Mesothelial cell of epicardium (in vitro differentiated cells): ENCODE data around the gene SCFD2. TPM values are rescaled to one million over a fixed set of nuclear protein-coding genes. Genes with fewer than 3 reads are reported as not detected.
"Not testable (repeated sequence)": the region's sequence is repeated elsewhere in the genome, so short reads cannot be mapped to it uniquely, and the experiment has no call there.

ENCODE experiments used
- DNase-seq, 2 experiments: peaks; one replicate each; pipeline ENCODE4 v3.0.0; 2021; ENCODE audit warnings: low spot score in 2 of 2; ENCODE audit not compliant: unreplicated experiment in 2 of 2
- H3K27ac Mint-ChIP-seq: 2 replicates; pipeline ENCODE4 v1.8.0; 2021; ENCODE audit warnings: mixed read lengths
- H3K27me3 Mint-ChIP-seq: 2 replicates; pipeline ENCODE4 v1.8.0; 2021; ENCODE audit warnings: low read depth, mixed read lengths
- H3K36me3 Mint-ChIP-seq: 2 replicates; pipeline ENCODE4 v1.8.0; 2021; ENCODE audit warnings: mixed read lengths
- H3K4me1 Mint-ChIP-seq: 2 replicates; pipeline ENCODE4 v1.8.0; 2021; ENCODE audit warnings: mixed read lengths
- H3K4me3 Mint-ChIP-seq: 2 replicates; pipeline ENCODE4 v1.8.0; 2021; ENCODE audit warnings: mild to moderate bottlenecking, moderate library complexity, mixed read lengths
- H3K9me3 Mint-ChIP-seq: 2 replicates; pipeline ENCODE4 v1.8.0; 2021; ENCODE audit warnings: mixed read lengths
- total RNA-seq: library from RNA; stranded (reverse); gene quantifications from 3 replicates; pipeline ENCODE4 v1.2.1, GENCODE V29; 2021
- TF ChIP-seq, protein P1 (sequence below): fragments of 200-600 bp; sonication (generic); IDR thresholded peaks from one replicate; pipeline ENCODE4 v1.5.0; 2021; ENCODE audit warnings: antibody characterized with exemption; ENCODE audit not compliant: unreplicated experiment

SCFD2 gene
- total RNA-seq, 1 donor from 2014 or later, result 15.6 TPM

DNA sequence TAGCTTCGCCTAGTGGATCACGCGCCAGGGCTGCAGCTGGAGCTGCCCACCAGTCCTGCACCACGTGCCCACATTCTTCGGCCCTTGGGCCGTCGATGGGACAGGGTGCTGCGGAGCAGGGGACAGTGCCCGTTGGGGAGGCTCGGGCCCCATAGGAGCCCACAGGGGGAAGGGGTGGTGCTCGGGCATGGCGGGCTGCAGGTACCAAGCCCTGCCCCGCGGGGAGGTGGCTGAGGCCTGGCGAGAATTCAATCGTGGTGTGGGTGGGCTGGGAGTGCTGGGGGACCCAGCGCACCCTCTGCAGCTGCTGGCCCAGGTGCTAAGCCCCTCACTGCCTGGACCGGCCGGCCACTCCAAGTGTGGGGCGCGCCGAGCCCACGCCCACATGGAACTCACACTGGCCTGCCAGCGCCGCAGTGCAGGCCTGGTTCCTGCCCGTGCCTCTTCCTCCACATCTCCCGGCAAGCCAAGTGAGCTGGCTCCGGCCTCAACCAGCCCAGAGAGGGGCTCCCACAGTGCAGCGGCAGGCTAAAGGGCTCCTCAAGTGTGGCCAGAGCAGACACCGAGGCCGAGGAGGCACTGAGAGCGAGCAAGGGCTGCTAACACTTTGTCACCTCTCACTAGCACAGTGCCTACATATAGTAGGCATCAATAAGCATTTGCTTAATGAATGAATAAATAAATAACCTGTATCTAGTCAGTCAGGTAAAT lies 11.7 kb downstream of the SCFD2 start:
- TF ChIP-seq, protein P1, sequence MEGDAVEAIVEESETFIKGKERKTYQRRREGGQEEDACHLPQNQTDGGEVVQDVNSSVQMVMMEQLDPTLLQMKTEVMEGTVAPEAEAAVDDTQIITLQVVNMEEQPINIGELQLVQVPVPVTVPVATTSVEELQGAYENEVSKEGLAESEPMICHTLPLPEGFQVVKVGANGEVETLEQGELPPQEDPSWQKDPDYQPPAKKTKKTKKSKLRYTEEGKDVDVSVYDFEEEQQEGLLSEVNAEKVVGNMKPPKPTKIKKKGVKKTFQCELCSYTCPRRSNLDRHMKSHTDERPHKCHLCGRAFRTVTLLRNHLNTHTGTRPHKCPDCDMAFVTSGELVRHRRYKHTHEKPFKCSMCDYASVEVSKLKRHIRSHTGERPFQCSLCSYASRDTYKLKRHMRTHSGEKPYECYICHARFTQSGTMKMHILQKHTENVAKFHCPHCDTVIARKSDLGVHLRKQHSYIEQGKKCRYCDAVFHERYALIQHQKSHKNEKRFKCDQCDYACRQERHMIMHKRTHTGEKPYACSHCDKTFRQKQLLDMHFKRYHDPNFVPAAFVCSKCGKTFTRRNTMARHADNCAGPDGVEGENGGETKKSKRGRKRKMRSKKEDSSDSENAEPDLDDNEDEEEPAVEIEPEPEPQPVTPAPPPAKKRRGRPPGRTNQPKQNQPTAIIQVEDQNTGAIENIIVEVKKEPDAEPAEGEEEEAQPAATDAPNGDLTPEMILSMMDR, result no peak
- Mint-ChIP-seq H3K27me3 (no peaks in the 10 kb centered on the region), H3K4me3 (no peak overlapping the region), H3K36me3 (peaks cover 8% of the 10 kb centered on the region), H3K4me1 (no peaks in the 10 kb centered on the region), H3K9me3 (peaks cover 9% of the 10 kb centered on the region), H3K27ac (no peak overlapping the region)
- DNase-seq, result no peak

DNA sequence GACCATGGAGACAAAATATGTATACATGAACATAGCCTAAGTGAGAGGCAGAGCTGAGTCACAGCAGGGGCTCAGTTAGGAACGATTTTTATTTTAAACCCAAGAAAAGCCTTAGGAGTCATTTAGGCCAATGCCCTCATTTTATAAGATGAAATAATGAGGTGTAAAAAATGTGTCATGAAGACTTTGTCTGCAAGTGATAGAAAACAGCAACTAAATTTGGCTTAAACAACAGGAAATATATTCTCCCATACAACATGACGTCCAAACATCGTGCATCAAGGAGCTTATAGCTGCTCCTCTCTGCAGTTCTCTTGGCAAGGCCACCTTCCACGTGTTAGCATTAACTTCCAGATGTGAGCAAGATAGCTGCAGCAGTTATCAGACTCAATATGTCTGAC lies 16.8 kb downstream of the SCFD2 start:
- no peak overlapping the region for H3K4me3 Mint-ChIP-seq
- peak overlapping the region; percentile 31 for H3K27ac Mint-ChIP-seq
- TF ChIP-seq, protein P1, result no peak
- DNase-seq, result no peak
- no peaks in the 10 kb centered on the region for H3K27me3 Mint-ChIP-seq
- peaks cover 18% of the 10 kb centered on the region for H3K36me3 Mint-ChIP-seq
- H3K9me3 Mint-ChIP-seq, result no peaks in the 10 kb centered on the region
- H3K4me1 Mint-ChIP-seq, result peaks cover 12% of the 10 kb centered on the region

DNA sequence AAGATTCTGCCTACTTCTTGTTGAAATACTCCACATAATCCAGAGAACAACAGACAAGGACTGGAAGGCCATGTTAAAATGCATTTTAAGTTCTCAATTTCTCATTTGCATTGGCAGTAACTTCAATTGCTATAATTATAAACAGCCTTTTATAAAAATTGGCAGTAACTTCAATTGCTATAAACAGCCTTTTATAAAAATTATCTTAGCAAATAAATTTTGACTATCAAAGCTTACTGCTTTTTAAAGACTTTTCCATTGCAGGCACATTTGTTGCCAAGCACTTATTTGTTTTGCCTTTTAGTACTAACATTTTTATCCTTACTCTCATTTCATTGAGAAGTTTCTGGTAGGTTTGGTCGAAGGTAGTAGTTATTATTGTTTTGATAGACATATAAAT lies 17.8 kb downstream of the SCFD2 start:
- Mint-ChIP-seq H3K4me3 (no peak overlapping the region), H3K9me3 (peaks cover 7% of the 10 kb centered on the region), H3K27ac (peak overlapping the region; percentile 40)

DNA sequence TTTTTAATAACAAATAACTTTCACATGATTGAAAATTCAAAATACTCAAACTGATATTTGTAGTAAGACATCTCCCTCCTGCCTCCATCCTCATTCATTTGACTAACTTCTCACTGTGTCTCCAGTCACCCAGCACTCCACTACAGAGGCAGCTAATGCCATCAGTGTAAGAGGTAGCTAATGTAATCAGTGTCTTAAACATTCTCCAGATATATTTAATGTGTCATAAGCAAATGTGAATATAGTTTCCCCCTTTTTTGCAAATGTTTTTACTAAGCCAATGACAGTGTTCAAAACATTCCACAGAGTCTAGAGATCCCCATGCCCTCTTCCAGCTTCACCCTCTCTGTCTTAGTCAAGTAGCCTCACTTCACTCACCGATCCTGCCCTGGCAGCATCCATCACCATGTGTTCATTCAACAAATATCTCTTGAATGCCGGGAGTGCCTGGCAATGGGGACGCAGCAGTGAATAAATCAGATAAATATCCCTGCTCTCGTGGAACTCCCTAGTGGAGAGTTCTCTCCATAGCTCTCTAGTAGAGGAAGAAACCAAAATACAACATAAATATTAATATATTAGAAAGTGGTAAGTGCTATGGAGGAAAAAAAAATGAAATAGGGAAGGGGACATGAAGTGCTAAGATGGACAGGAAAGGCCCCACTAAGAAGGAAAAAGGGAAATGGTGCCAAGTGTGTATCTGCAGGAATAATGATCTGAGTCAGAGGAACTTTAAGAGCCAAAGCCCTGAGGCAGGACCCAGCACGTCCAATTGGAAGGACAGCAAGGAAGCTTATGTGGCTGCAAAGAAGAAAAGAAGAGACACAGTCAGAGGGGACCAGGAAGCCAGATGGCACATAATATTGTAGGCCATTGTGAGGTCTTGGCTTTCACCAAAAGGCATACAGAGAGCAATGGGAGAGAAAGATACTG lies 18.7 kb downstream of the SCFD2 start:
- Mint-ChIP-seq H3K36me3 (peaks cover 13% of the 10 kb centered on the region), H3K27ac (peak overlapping the region; percentile 40), H3K4me1 (peaks cover 12% of the 10 kb centered on the region), H3K9me3 (peaks cover 13% of the 10 kb centered on the region), H3K27me3 (no peaks in the 10 kb centered on the region), H3K4me3 (no peak overlapping the region)
- DNase-seq, result no peak
- TF ChIP-seq, protein P1, result no peak

More for the DNA sequence above, 17.8 kb downstream of the SCFD2 start:
- no peak for DNase-seq
- TF ChIP-seq, protein P1, result no peak
- Mint-ChIP-seq H3K4me1 (peaks cover 12% of the 10 kb centered on the region), H3K27me3 (no peaks in the 10 kb centered on the region), H3K36me3 (peaks cover 18% of the 10 kb centered on the region)

DNA sequence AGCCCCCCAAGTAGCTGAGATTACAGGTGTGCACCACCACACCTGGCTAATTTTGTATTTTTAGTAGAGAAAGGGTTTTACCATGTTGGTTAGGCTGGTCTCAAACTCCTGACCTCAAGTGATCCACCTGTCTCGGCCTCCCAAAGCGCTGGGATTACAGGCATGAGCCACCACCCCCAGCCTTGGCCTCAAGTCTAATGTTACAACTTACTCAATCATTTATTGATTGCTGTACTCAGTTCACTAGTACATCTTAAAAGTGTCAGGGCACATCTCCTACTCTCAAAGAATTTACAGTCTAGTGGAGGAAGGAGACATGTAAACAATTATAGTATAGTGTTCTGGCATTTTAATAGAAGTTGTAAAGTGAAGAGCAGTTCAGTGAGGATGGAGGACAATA lies 19.5 kb downstream of the SCFD2 start:
- H3K9me3 Mint-ChIP-seq, result peaks cover 17% of the 10 kb centered on the region
- H3K4me3 Mint-ChIP-seq, H3K27ac Mint-ChIP-seq, H3K27me3 Mint-ChIP-seq, DNase-seq: not testable (repeated sequence)
- peaks cover 12% of the 10 kb centered on the region for H3K4me1 Mint-ChIP-seq
- H3K36me3 Mint-ChIP-seq, result peaks cover 11% of the 10 kb centered on the region

DNA sequence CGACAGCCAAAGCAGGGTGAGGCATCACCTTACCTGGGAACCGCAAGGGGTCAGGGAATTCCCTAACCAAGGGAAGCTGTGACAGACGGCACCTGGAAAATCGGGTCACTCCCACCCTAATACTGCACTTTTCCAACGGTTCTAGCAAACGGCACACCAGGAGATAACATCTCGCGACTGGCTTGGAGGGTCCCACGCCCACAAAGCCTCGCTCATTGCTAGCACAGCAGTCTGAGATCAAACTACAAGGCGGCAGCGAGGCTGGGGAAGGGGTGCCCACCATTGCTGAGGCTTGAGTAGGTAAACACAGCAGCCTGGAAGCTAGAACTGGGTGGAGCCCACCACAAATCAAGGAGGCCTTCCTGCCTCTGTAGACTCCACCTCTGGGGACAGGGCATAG lies 25.7 kb downstream of the SCFD2 start:
- not testable (repeated sequence) for H3K4me3 Mint-ChIP-seq, H3K27me3 Mint-ChIP-seq, DNase-seq, H3K4me1 Mint-ChIP-seq, H3K27ac Mint-ChIP-seq
- peaks cover 18% of the 10 kb centered on the region for H3K36me3 Mint-ChIP-seq
- peaks cover 37% of the 10 kb centered on the region for H3K9me3 Mint-ChIP-seq

DNA sequence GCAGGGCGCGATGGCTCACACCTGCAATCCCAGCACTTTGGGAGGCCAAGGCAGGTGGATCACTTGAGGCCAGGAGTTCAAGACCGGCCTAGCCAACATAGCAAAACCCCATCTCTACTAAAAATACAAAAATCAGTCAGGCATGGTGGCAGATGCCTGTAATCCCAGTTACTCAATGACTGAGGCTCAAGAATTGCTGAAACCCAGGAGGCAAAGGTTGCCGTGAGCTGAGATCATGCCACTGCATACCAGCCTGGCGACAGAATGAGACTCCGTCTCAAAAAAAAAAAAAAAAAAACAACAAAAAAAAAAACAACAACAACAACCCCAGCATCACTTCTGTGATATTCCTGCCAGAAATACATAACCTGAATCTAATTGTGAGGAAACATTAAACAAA lies 30.9 kb downstream of the SCFD2 start:
- not testable (repeated sequence) for H3K4me3 Mint-ChIP-seq, H3K36me3 Mint-ChIP-seq, H3K4me1 Mint-ChIP-seq, H3K27me3 Mint-ChIP-seq, H3K27ac Mint-ChIP-seq, DNase-seq
- peaks cover 14% of the 10 kb centered on the region for H3K9me3 Mint-ChIP-seq
